Measurements from ENCODE around the gene NKX1-2.

NKX1-2 gene

GRCh38 chr10:124468624-124469023 lies 18.8 kb upstream of the NKX1-2 start:
- Mint-ChIP-seq H3K4me3 (no peak overlapping the region), H3K27me3 (no peaks in the 10 kb centered on the region), H3K4me1 (peaks cover 21 to 33% of the 10 kb centered on the region in 2 donors), H3K36me3 (peaks cover 0 to 3% of the 10 kb centered on the region in 2 donors), H3K9me3 (no peaks in the 10 kb centered on the region), H3K27ac (peak overlapping the region; percentile 42)
- ATAC-seq (replicated peaks) (no peak), DNase-seq (no peak)

GRCh38 chr10:124467165-124467564 lies 17.3 kb upstream of the NKX1-2 start:
- H3K9me3 Mint-ChIP-seq = no peaks in the 10 kb centered on the region
- H3K27me3 Mint-ChIP-seq = no peaks in the 10 kb centered on the region
- ATAC-seq (replicated peaks) (no peak), DNase-seq (no peak)
- no peak overlapping the region for H3K27ac Mint-ChIP-seq
- H3K4me3 Mint-ChIP-seq = no peak overlapping the region
- H3K36me3 Mint-ChIP-seq = peaks cover 0 to 3% of the 10 kb centered on the region in 2 donors
- peaks cover 21 to 35% of the 10 kb centered on the region in 2 donors for H3K4me1 Mint-ChIP-seq

- DNase-seq (no peak), ATAC-seq (replicated peaks) (no peak)
- H3K27ac Mint-ChIP-seq = no peak overlapping the region
- no peak overlapping the region for H3K4me3 Mint-ChIP-seq
- peaks cover 0 to 3% of the 10 kb centered on the region in 2 donors for H3K36me3 Mint-ChIP-seq
- H3K9me3 Mint-ChIP-seq = peaks cover 0 to 4% of the 10 kb centered on the region in 2 donors
- H3K27me3 Mint-ChIP-seq = no peaks in the 10 kb centered on the region
- H3K4me1 Mint-ChIP-seq = peaks cover 25 to 42% of the 10 kb centered on the region in 2 donors
These were observed 16.1 kb upstream of the NKX1-2 start for GRCh38 chr10:124465777-124466488.

- H3K27ac Mint-ChIP-seq = peak overlapping the region; percentile 59
- H3K4me3 Mint-ChIP-seq = peak overlapping the region; percentile 11 to 26
- no peak for DNase-seq
- H3K4me1 Mint-ChIP-seq = peaks cover 25 to 42% of the 10 kb centered on the region in 2 donors
- ATAC-seq (replicated peaks) = peak; percentile 54
- peaks cover 0 to 3% of the 10 kb centered on the region in 2 donors for H3K36me3 Mint-ChIP-seq
- H3K27me3 Mint-ChIP-seq = no peaks in the 10 kb centered on the region
- peaks cover 0 to 4% of the 10 kb centered on the region in 2 donors for H3K9me3 Mint-ChIP-seq
These were observed 15.4 kb upstream of the NKX1-2 start for GRCh38 chr10:124465003-124465776.

- Mint-ChIP-seq H3K4me3 (peak overlapping the region; percentile 11 to 26), H3K4me1 (peaks cover 25 to 36% of the 10 kb centered on the region in 2 donors)
These were observed 14.5 kb upstream of the NKX1-2 start for GRCh38 chr10:124464028-124464965.

GRCh38 chr10:124462348-124462695 lies 12.5 kb upstream of the NKX1-2 start:
- Mint-ChIP-seq H3K4me3 (peak overlapping the region; percentile 78 to 91), H3K4me1 (peaks cover 25 to 33% of the 10 kb centered on the region in 2 donors), H3K27ac (peak overlapping the region; percentile 93), H3K27me3 (peaks cover 9 to 10% of the 10 kb centered on the region in 2 donors), H3K36me3 (no peaks in the 10 kb centered on the region), H3K9me3 (peaks cover 0 to 4% of the 10 kb centered on the region in 2 donors)
- ATAC-seq (replicated peaks) (no peak), DNase-seq (no peak)

More at GRCh38 chr10:124464028-124464965, 14.5 kb upstream of the NKX1-2 start:
- no peak for ATAC-seq (replicated peaks)
- H3K27ac Mint-ChIP-seq = peak overlapping the region; percentile 59
- H3K36me3 Mint-ChIP-seq = no peaks in the 10 kb centered on the region
- H3K27me3 Mint-ChIP-seq = no peaks in the 10 kb centered on the region
- peaks cover 0 to 4% of the 10 kb centered on the region in 2 donors for H3K9me3 Mint-ChIP-seq
- no peak for DNase-seq

GRCh38 chr10:124461642-124462347 lies 12.0 kb upstream of the NKX1-2 start, which contains the start of gene LHPP:
Gene LHPP, plus strand, starts transcription at chr10:124461823. Its CDS starts 40 bp downstream, at chr10:124461863.
- peak within 1 kb of the TSS; percentile 78 to 91 for H3K4me3 Mint-ChIP-seq
- H3K9me3 Mint-ChIP-seq = peaks cover 0 to 4% of the 10 kb centered on the region in 2 donors
- peaks cover 14 to 15% of the 10 kb centered on the region in 2 donors for H3K27me3 Mint-ChIP-seq
- peak; percentile 97 to 98 for ATAC-seq (replicated peaks)
- DNase-seq = peak; percentile 86
- no peaks in the 10 kb centered on the region for H3K36me3 Mint-ChIP-seq
- H3K4me1 Mint-ChIP-seq = peaks cover 23 to 33% of the 10 kb centered on the region in 2 donors
- peak within 1 kb of the TSS; percentile 97 for H3K27ac Mint-ChIP-seq

- Mint-ChIP-seq H3K4me1 (peaks cover 15 to 24% of the 10 kb centered on the region in 2 donors), H3K27me3 (peaks cover 29 to 32% of the 10 kb centered on the region in 2 donors), H3K9me3 (peaks cover 0 to 4% of the 10 kb centered on the region in 2 donors), H3K4me3 (no peak overlapping the region), H3K27ac (no peak overlapping the region), H3K36me3 (no peaks in the 10 kb centered on the region)
- no peak for ATAC-seq (replicated peaks)
- no peak for DNase-seq
These were observed 10.3 kb upstream of the NKX1-2 start for GRCh38 chr10:124460144-124460543.

- peaks cover 0 to 4% of the 10 kb centered on the region in 2 donors for H3K9me3 Mint-ChIP-seq
These were observed 9.6 kb upstream of the NKX1-2 start for GRCh38 chr10:124459395-124459794.

GRCh38 chr10:124458889-124459288 lies 9.1 kb upstream of the NKX1-2 start:
- Mint-ChIP-seq H3K4me3 (no peak overlapping the region), H3K9me3 (peaks cover 0 to 4% of the 10 kb centered on the region in 2 donors), H3K4me1 (peaks cover 3 to 13% of the 10 kb centered on the region in 2 donors), H3K27ac (no peak overlapping the region), H3K36me3 (no peaks in the 10 kb centered on the region), H3K27me3 (peaks cover 39 to 43% of the 10 kb centered on the region in 2 donors)
- DNase-seq = no peak
- no peak for ATAC-seq (replicated peaks)

More at GRCh38 chr10:124459395-124459794, 9.6 kb upstream of the NKX1-2 start:
- H3K4me3 Mint-ChIP-seq = no peak overlapping the region
- no peaks in the 10 kb centered on the region for H3K36me3 Mint-ChIP-seq
- H3K4me1 Mint-ChIP-seq = peaks cover 7 to 17% of the 10 kb centered on the region in 2 donors
- no peak overlapping the region for H3K27ac Mint-ChIP-seq
- DNase-seq = no peak
- peaks cover 36 to 39% of the 10 kb centered on the region in 2 donors for H3K27me3 Mint-ChIP-seq
- ATAC-seq (replicated peaks) = no peak

GRCh38 chr10:124458473-124458872 lies 8.6 kb upstream of the NKX1-2 start:
- peaks cover 43 to 47% of the 10 kb centered on the region in 2 donors for H3K27me3 Mint-ChIP-seq
- H3K9me3 Mint-ChIP-seq = peaks cover 0 to 4% of the 10 kb centered on the region in 2 donors
- ATAC-seq (replicated peaks) (no peak), DNase-seq (no peak)
- no peak overlapping the region for H3K27ac Mint-ChIP-seq
- peaks cover 3 to 13% of the 10 kb centered on the region in 2 donors for H3K4me1 Mint-ChIP-seq
- no peaks in the 10 kb centered on the region for H3K36me3 Mint-ChIP-seq
- no peak overlapping the region for H3K4me3 Mint-ChIP-seq

GRCh38 chr10:124455441-124455840 lies 5.6 kb upstream of the NKX1-2 start:
- no peak overlapping the region for H3K4me3 Mint-ChIP-seq

GRCh38 chr10:124453960-124454610 lies 4.2 kb upstream of the NKX1-2 start:
- no peak overlapping the region for H3K4me3 Mint-ChIP-seq
- peaks cover 7 to 18% of the 10 kb centered on the region in 2 donors for H3K4me1 Mint-ChIP-seq
- no peaks in the 10 kb centered on the region for H3K9me3 Mint-ChIP-seq
- no peak for ATAC-seq (replicated peaks)
- H3K27ac Mint-ChIP-seq = no peak overlapping the region
- H3K27me3 Mint-ChIP-seq = peaks cover 76 to 85% of the 10 kb centered on the region in 2 donors
- DNase-seq = no peak
- no peaks in the 10 kb centered on the region for H3K36me3 Mint-ChIP-seq

More at GRCh38 chr10:124455441-124455840, 5.6 kb upstream of the NKX1-2 start:
- H3K27me3 Mint-ChIP-seq = peaks cover 66 to 74% of the 10 kb centered on the region in 2 donors
- DNase-seq = no peak
- peaks cover under 1 to 5% of the 10 kb centered on the region in 2 donors for H3K4me1 Mint-ChIP-seq
- H3K9me3 Mint-ChIP-seq = no peaks in the 10 kb centered on the region
- ATAC-seq (replicated peaks) = no peak
- no peaks in the 10 kb centered on the region for H3K36me3 Mint-ChIP-seq
- H3K27ac Mint-ChIP-seq = no peak overlapping the region

Measured in stimulated activated naive B cell treated with anti-CD40 and anti-IgM and Interleukin-4, amounts not matched to agents 10 μg/mL and 1 μg/mL and 100 μg/mL, for 72 hours (primary cell).